Aorta (tissue), 5 donors: Measurements from ENCODE around the gene LHX2. TPM values are rescaled to one million over a fixed set of nuclear protein-coding genes. Genes with fewer than 3 reads are reported as not detected.

Experiments used
- ATAC-seq: fragments of 200-7000 bp; cut with Tn5 transposase; one replicate; pipeline ENCODE4 v1.9.1; 2022; ENCODE audit warnings: moderate library complexity; ENCODE audit not compliant: low FRiP score
- DNase-seq, 2 donors: peaks; one replicate each; pipeline ENCODE4 v3.0.0-alpha.2; 2020
- H3K27ac ChIP-seq, 2 donors: one replicate each; pipeline ENCODE4 v1.5.1; 2013; ENCODE audit warnings: low read length in 2 of 2, mild to moderate bottlenecking in 2 of 2, moderate library complexity in 2 of 2, control low read depth in 1 of 2, inconsistent platforms in 1 of 2, low read depth in 1 of 2
- H3K27me3 ChIP-seq, 2 donors: one replicate each; pipeline ENCODE4 v1.6.1; 2013; ENCODE audit warnings: control low read depth in 1 of 2, low read length in 1 of 2, mild to moderate bottlenecking in 1 of 2, moderate library complexity in 1 of 2; ENCODE audit not compliant: insufficient read depth in 2 of 2, control insufficient read depth in 1 of 2
- H3K36me3 ChIP-seq, 2 donors: one replicate each; pipeline ENCODE4 v1.6.1; 2013; ENCODE audit warnings: control low read depth in 1 of 2, low read length in 1 of 2, mild to moderate bottlenecking in 1 of 2; ENCODE audit not compliant: insufficient read depth in 2 of 2, control insufficient read depth in 1 of 2
- H3K4me1 ChIP-seq, 2 donors: one replicate each; pipeline ENCODE4 v1.6.1; 2013; ENCODE audit warnings: low read length in 2 of 2, control low read depth in 1 of 2, mild to moderate bottlenecking in 1 of 2, moderate library complexity in 1 of 2; ENCODE audit not compliant: insufficient read depth in 2 of 2, control insufficient read depth in 1 of 2
- H3K4me3 ChIP-seq, 2 donors: one replicate each; pipeline ENCODE4 v1.5.1; 2013; ENCODE audit warnings: low read length in 2 of 2, control low read depth in 1 of 2, mild to moderate bottlenecking in 1 of 2
- H3K9me3 ChIP-seq: one replicate; pipeline ENCODE4 v1.6.1; 2013; ENCODE audit warnings: mild to moderate bottlenecking, low read length; ENCODE audit not compliant: control insufficient read depth
- WGBS, 2 donors: extraction: QIAGEN DNeasy Blood & Tissue Kit; methylation state at CpG; one replicate each; pipeline ENCODE4 v1.1.7; 2013; 5-methylcytosine and 5-hydroxymethylcytosine counted together
- intact Hi-C, 2 donors: fragments of 100-400 bp; cut with DNase I; formaldehyde crosslinking; loops; one replicate each; pipeline versions ENCODE4 v1.14.2 to v1.15.0; 2022
- polyA plus RNA-seq, 2 donors: library from polyadenylated mRNA; stranded (reverse); fragments of 200-250 nt; gene quantifications; one replicate each; pipeline ENCODE4 v1.2.3, GENCODE V29; 2013
- total RNA-seq, 2 donors: library from RNA; stranded (reverse); fragmentation: NEBNext Ultra II Directional; extraction: Animal tissue kit (Norgen Biotek cat#: 25700); gene quantifications; one replicate each; pipeline ENCODE4 v1.2.1, GENCODE V29; 2021
- donor health status: healthy with polysubstance abuse.
- donor health status: Bipolar disorder and iron deficiency.
- donor health status: DM: no; HTN: no; CAD: no.
- donor health status: DM: no; HTN: no; CAD: no.
- donor health status: DM: yes; HTN: yes; CAD: no.

LHX2 gene
- total and polyA plus RNA-seq, 4 donors: 0.26 to 0.38 TPM; not detected in 2

DNA sequence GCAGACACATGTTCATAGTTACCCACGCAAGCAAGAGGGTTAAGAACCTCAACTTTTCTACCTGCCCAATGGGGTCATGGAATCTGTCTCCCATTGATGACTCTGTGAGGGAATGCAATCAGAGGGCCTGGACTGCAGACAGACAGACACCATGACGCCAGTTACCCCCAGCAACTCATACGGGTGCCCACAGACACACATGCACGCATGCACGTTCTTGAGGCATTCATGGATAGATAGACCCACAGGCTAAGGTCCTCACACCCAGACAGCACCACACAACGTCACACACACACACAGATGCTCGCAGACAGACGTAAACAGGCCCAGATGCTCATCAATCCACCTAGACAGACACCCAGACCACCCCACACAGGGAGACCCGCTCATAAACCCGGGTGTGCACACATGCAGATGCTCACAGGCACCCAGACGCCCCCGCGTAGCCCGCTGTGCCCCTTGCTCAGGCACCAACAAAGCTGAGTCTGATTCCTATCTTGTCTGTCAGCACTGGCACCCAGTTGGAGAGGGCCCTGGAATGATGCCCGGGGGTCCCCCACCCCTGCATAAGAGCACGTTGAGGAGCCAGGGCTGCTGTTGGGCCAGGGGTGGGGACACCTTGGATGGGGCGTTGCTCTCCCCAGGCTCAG, 23.6 kb downstream of the LHX2 start:
- DNase-seq: peak; percentile 12 to 22
- Histone ChIP-seq H3K4me3 (no peak overlapping the region), H3K9me3 (no peaks in the 10 kb centered on the region), H3K27ac (no peak overlapping the region), H3K27me3 (peaks cover 0 to 1% of the 10 kb centered on the region in 2 donors), H3K4me1 (no peaks in the 10 kb centered on the region), H3K36me3 (no peaks in the 10 kb centered on the region)
- intact Hi-C loops: no loop called here
- 82 to 83% methylated on average over 17 of the region's 17 CpGs for WGBS, 2 donors
- ATAC-seq: no peak

DNA sequence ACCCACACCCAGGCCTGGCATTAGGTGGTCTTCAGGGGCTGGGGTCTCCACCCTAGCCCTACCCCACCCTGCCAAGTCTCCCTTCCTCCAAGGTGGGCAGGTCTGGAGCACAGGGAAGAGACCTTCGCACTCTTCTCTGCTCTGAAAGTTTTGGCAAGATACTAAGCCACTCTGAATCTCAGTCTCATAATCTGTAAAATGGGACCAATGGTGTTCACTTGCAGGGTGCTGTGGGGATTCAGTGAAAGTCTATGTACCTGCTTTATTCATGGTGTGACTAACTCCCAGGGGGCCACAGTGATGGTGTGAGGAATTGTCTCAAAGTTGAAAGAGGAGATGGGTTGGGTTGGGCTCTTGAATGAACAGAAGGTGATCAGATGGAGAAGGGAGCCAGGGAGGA, 25.0 kb downstream of the LHX2 start:
- Histone ChIP-seq H3K27me3 (peaks cover 0 to 1% of the 10 kb centered on the region in 2 donors), H3K36me3 (no peaks in the 10 kb centered on the region), H3K4me1 (no peaks in the 10 kb centered on the region), H3K4me3 (no peak overlapping the region), H3K9me3 (no peaks in the 10 kb centered on the region), H3K27ac (no peak overlapping the region)
- 95% methylated on average over 1 of the region's 1 CpG for WGBS, 2 donors
- ATAC-seq (no peak), DNase-seq (peak in 1 of 2 donors; percentile 36)
- intact Hi-C loops: no loop called here

DNA sequence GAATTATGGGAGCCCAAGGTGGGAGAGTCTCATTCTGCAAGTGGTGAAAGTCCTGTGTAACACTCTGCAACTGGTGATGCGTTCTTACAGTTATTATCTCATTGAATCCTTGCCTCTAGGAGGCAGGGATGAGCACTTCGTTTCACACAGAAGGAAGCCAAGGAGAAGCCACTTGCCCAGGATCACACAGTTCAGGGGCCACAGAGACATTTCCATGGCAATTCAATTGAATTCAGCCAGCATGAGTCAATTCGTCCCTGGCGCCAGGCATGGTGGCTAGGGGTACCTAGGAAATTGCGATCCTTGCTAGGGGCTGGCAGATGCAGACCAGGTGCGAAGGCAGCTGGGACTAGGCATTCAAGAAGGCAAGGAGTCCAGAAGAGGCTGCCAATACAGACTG, 26.2 kb downstream of the LHX2 start:
- no peaks in the 10 kb centered on the region for H3K36me3 ChIP-seq
- H3K4me3 ChIP-seq: no peak overlapping the region
- intact Hi-C loops: no loop called here
- H3K9me3 ChIP-seq: no peaks in the 10 kb centered on the region
- no peak overlapping the region for H3K27ac ChIP-seq
- peaks cover 0 to 1% of the 10 kb centered on the region in 2 donors for H3K27me3 ChIP-seq
- H3K4me1 ChIP-seq: no peaks in the 10 kb centered on the region
- WGBS, 2 donors: 59% methylated on average over 6 of the region's 6 CpGs
- peak in 1 of 2 donors; percentile 26 for DNase-seq
- ATAC-seq: no peak

DNA sequence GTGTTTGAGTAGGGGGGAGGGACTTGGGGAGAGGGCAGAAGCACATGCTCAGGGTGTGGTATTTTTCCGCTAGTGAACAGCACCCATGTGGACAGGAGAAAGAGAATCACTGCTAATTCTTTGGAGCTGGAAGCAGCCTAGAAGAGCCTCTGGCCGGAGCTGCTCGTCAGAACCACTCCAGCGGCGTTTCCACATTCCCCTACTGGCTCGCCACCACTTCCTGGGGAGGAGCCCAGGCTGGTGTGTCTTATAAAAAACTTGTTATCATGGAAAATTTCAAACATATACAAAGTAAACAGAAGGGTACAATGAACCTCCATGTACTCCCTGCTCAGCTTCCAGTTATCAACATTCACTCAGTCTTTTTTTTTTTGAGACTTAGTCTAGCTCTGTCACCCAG, 26.7 kb downstream of the LHX2 start:
- 31 to 35% methylated on average over 6 of the region's 6 CpGs for WGBS, 2 donors
- no peak for ATAC-seq

DNA sequence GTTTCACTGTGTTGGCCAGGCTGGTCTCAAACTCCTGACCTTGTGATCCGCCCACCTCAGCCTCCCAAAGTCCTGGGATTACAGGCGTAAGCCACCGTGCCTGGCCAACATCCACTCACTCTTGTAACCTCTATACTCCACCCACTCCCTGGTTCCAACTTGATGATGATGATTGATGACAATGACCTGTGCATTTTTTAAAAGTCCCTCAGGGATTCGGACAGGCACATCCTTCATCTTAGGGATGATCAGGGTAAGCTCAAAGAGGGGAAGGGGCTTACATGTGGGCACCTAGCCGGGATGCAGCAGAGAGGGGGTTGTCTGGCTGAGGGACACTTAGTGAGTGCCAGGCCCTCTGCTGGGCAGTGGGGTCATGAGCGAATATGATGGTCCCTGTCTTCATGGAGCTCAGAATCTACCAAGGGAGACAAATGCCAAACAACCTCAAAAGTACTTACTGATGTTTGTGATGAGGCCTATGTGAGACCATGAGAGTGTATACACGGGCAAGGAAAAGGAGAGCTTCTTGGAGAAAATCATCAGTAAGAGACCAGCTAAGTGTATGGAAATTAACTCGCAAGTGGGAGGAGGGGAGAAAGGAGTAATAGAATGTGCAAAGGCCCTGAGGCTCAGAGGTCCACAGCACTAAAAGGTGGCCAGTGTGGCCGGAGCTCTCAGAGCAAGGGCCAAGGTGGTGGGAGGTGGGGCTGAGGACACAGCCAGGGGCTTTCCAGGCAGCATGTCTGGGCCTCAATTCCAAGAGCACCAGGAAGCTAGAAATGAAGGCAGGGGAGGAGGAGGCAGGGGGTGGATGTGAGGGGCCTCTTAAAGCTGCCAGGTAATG, 27.4 kb downstream of the LHX2 start:
- intact Hi-C loops: no loop called here
- no peak overlapping the region for H3K4me3 ChIP-seq
- no peak overlapping the region for H3K27ac ChIP-seq
- no peaks in the 10 kb centered on the region for H3K9me3 ChIP-seq
- no peaks in the 10 kb centered on the region for H3K27me3 ChIP-seq
- WGBS, 2 donors: 70 to 75% methylated on average over 9 of the region's 9 CpGs
- no peaks in the 10 kb centered on the region for H3K4me1 ChIP-seq
- DNase-seq (peak; percentile 10 to 17), ATAC-seq (no peak)
- H3K36me3 ChIP-seq: no peaks in the 10 kb centered on the region

More for the DNA sequence above, 26.7 kb downstream of the LHX2 start:
- H3K9me3 ChIP-seq: no peaks in the 10 kb centered on the region
- intact Hi-C loops: no loop called here
- no peaks in the 10 kb centered on the region for H3K36me3 ChIP-seq
- no peak overlapping the region for H3K27ac ChIP-seq
- DNase-seq: peak in 1 of 2 donors; percentile 18
- no peaks in the 10 kb centered on the region for H3K27me3 ChIP-seq
- H3K4me3 ChIP-seq: no peak overlapping the region
- no peaks in the 10 kb centered on the region for H3K4me1 ChIP-seq

DNA sequence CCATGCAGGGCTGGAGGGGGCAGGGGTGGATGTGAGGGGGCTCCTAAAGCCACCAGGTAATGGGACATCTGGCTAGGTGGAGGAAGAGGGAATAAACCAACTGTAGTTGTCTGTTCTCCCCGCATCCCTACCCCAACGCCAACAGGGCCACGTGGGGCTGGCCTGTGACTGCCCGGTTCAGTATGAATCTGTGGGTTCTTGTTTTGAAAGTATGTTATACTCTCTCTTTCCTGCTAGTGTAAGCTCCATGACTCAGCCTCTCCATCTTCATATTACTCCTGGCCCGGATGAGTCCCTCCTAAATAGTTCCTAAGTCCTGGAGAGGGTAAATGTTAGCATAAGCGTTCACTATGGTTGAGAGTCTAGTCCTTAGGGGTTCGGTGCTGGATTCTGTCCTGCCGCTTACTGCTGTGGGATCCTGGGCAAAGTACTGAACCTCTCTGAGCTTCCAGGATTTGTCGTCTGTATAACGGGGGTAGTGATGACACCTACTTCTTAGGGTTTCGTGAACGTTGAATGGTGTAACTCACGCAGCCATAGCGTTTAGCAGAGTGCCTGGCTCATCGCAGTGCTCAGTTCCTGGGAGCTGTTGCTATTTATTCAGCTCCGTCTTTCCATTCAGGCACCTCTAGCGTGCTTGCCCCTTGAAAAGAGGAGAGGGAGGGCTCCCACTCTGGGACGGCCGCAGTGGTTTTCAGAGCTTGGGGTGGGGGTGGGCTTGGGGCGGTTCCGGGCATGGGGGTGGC, 28.8 kb downstream of the LHX2 start:
- 17 to 28% methylated on average over 21 of the region's 21 CpGs for WGBS, 2 donors
- Histone ChIP-seq H3K4me1 (no peaks in the 10 kb centered on the region), H3K4me3 (no peak overlapping the region), H3K9me3 (no peaks in the 10 kb centered on the region), H3K27ac (no peak overlapping the region), H3K27me3 (no peaks in the 10 kb centered on the region), H3K36me3 (no peaks in the 10 kb centered on the region)
- DNase-seq: peak in 1 of 2 donors; percentile 33
- intact Hi-C loops: loop anchor here (5.0 kb wide), 2 partner anchors 498 to 638 kb away; no protein-coding TSS in a partner anchor
- no peak for ATAC-seq

DNA sequence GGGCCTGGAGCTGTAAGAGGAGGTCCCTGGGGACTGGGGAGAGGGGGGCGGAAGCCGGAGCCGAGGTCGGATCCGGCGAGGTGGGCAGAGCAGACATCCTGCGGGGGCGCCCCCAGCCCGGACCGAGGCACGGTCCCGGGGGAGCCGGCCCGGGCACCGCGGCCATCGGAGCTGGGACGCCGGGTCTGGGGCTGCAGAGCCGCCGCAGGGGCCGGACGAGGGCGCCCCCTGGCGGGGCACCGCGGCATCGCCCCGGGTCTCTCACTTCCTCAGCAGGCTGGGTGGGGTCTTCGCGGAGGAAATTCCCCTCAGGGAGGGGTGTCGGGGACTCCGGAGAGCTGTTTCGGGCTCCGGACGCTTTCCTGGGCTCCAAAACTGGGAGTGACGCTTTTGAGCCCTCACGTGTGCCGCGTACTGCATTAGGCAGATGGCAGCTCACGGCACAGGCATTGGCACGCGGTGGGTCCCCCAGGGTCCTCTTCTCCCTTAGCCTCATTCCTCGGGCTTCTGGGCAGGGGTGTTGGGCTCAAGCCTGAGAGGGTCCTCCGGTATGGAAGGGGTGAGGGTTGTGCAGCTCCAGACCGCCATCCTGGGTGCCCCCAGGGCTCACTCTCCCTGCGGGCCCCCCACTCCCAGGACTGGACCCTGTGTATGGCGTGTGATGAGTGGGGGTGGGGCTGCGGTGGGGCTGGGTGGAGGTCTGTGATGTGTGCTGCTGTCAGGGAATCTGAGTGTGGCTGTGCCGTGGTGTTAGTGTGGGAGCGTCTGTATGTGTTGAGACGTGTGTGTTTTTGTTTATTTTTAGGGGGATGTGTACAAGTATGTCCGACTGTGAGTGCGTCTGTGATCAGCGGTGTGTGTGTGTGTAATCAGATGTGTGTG, 29.6 kb downstream of the LHX2 start:
- Histone ChIP-seq H3K36me3 (no peaks in the 10 kb centered on the region), H3K27ac (no peak overlapping the region), H3K9me3 (no peaks in the 10 kb centered on the region), H3K4me3 (no peak overlapping the region), H3K27me3 (no peaks in the 10 kb centered on the region), H3K4me1 (no peaks in the 10 kb centered on the region)
- 7 to 9% methylated on average over 47 to 55 of the region's 55 CpGs for WGBS, 2 donors
- ATAC-seq (peak; percentile 76), DNase-seq (peak; percentile 60 to 84)
- intact Hi-C loops: loop anchor here (5.0 kb wide), 2 partner anchors 499 to 639 kb away; no protein-coding TSS in a partner anchor

DNA sequence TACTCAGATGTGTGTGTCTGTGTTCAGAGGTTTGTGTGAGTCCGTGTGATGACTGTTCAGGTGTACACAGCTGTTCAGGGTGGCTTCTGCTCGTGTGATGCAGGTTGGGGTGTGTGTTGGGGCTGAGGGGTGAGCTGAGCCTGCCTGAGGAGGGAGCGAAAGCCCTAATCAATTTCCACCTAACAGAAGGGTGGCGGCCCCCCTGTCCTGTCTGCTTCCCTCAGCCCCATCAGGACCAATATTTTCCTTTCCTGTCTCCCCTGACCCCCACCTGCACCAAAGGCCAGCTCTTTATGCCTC, 30.2 kb downstream of the LHX2 start:
- Histone ChIP-seq H3K9me3 (no peaks in the 10 kb centered on the region), H3K36me3 (no peaks in the 10 kb centered on the region), H3K27ac (no peak overlapping the region), H3K27me3 (no peaks in the 10 kb centered on the region), H3K4me3 (no peak overlapping the region), H3K4me1 (no peaks in the 10 kb centered on the region)
- ATAC-seq (no peak), DNase-seq (peak in 1 of 2 donors; percentile 34)
- intact Hi-C loops: loop anchor here (5.0 kb wide), 2 partner anchors 499 to 639 kb away; no protein-coding TSS in a partner anchor
- WGBS, 2 donors: 53 to 63% methylated on average over 4 of the region's 4 CpGs
